A549 (cell line): ENCODE measurements around the gene TEX9.

Source experiments
- BHLHE40 ChIP-seq: IDR thresholded peaks from 2 replicates; pipeline ENCODE4 v1.6.1; 2012; ENCODE audit warnings: low read depth, low read length, inconsistent platforms
- CEBPB ChIP-seq, 2 experiments: fragments of >200 bp in 1 of 2; sonication (Bioruptor Twin) in 1 of 2; formaldehyde crosslinking in 1 of 2; IDR thresholded peaks; 2 replicates each; pipeline ENCODE4 v1.6.1; 2012 to 2016
- CHD2 ChIP-seq: fragments of 150-350 bp; IDR thresholded peaks from 2 replicates; pipeline ENCODE4 v1.6.1; 2014; ENCODE audit warnings: low read length; ENCODE audit not compliant: partially characterized antibody
- JUNB ChIP-seq: fragments of >200 bp; sonication (Bioruptor Twin); formaldehyde crosslinking; IDR thresholded peaks from 2 replicates; pipeline ENCODE4 v1.6.1; 2016
- KDM5A ChIP-seq: fragments of 200-600 bp; sonication (generic); IDR thresholded peaks from 2 replicates; pipeline ENCODE4 v1.6.1; 2016; ENCODE audit warnings: antibody characterized with exemption, mild to moderate bottlenecking
- MAFK ChIP-seq: fragments of 450-650 bp; IDR thresholded peaks from 2 replicates; pipeline ENCODE4 v1.6.1; 2014; ENCODE audit not compliant: partially characterized antibody
- POLR2A ChIP-seq: IDR thresholded peaks from 2 replicates; pipeline ENCODE4 v1.6.1; 2012; ENCODE audit warnings: mild to moderate bottlenecking, low read length
- POLR2AphosphoS2 ChIP-seq: conservative IDR thresholded peaks from 2 replicates; pipeline ENCODE4 v1.6.1; 2012; ENCODE audit warnings: low read length, improper control_type of control experiment, inconsistent platforms
- SREBF2 ChIP-seq: fragments of 450-650 bp; IDR thresholded peaks from 2 replicates; pipeline ENCODE4 v1.6.1; 2014; ENCODE audit warnings: mild to moderate bottlenecking, moderate library complexity
- TF ChIP-seq, protein P1 (sequence below): fragments of >200 bp; sonication (Bioruptor Twin); formaldehyde crosslinking; IDR thresholded peaks from 3 replicates; pipeline ENCODE4 v1.5.1; 2016
- TF ChIP-seq, protein P2 (sequence below): fragments of 200-600 bp; sonication (generic); IDR thresholded peaks from 2 replicates; pipeline ENCODE4 v1.6.1; 2016; ENCODE audit warnings: antibody characterized with exemption, mild to moderate bottlenecking, moderate library complexity
- TF ChIP-seq, protein P3 (sequence below): IDR thresholded peaks from 2 replicates; pipeline ENCODE4 v1.6.1; 2012
- TF ChIP-seq, protein P4 (sequence below): IDR thresholded peaks from 2 replicates; pipeline ENCODE4 v1.6.1; 2012

- TF ChIP-seq, protein P1, sequence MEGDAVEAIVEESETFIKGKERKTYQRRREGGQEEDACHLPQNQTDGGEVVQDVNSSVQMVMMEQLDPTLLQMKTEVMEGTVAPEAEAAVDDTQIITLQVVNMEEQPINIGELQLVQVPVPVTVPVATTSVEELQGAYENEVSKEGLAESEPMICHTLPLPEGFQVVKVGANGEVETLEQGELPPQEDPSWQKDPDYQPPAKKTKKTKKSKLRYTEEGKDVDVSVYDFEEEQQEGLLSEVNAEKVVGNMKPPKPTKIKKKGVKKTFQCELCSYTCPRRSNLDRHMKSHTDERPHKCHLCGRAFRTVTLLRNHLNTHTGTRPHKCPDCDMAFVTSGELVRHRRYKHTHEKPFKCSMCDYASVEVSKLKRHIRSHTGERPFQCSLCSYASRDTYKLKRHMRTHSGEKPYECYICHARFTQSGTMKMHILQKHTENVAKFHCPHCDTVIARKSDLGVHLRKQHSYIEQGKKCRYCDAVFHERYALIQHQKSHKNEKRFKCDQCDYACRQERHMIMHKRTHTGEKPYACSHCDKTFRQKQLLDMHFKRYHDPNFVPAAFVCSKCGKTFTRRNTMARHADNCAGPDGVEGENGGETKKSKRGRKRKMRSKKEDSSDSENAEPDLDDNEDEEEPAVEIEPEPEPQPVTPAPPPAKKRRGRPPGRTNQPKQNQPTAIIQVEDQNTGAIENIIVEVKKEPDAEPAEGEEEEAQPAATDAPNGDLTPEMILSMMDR: no peak
- TF ChIP-seq POLR2AphosphoS2 (no peak), JUNB (no peak), BHLHE40 (no peak), POLR2A (no peak), CHD2 (no peak), KDM5A (no peak), CEBPB (IDR thresholded peaks at IDR 0.05) (no peak), SREBF2 (no peak), MAFK (no peak)
- TF ChIP-seq, protein P2, sequence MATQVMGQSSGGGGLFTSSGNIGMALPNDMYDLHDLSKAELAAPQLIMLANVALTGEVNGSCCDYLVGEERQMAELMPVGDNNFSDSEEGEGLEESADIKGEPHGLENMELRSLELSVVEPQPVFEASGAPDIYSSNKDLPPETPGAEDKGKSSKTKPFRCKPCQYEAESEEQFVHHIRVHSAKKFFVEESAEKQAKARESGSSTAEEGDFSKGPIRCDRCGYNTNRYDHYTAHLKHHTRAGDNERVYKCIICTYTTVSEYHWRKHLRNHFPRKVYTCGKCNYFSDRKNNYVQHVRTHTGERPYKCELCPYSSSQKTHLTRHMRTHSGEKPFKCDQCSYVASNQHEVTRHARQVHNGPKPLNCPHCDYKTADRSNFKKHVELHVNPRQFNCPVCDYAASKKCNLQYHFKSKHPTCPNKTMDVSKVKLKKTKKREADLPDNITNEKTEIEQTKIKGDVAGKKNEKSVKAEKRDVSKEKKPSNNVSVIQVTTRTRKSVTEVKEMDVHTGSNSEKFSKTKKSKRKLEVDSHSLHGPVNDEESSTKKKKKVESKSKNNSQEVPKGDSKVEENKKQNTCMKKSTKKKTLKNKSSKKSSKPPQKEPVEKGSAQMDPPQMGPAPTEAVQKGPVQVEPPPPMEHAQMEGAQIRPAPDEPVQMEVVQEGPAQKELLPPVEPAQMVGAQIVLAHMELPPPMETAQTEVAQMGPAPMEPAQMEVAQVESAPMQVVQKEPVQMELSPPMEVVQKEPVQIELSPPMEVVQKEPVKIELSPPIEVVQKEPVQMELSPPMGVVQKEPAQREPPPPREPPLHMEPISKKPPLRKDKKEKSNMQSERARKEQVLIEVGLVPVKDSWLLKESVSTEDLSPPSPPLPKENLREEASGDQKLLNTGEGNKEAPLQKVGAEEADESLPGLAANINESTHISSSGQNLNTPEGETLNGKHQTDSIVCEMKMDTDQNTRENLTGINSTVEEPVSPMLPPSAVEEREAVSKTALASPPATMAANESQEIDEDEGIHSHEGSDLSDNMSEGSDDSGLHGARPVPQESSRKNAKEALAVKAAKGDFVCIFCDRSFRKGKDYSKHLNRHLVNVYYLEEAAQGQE: no peak
- TF ChIP-seq, protein P3, sequence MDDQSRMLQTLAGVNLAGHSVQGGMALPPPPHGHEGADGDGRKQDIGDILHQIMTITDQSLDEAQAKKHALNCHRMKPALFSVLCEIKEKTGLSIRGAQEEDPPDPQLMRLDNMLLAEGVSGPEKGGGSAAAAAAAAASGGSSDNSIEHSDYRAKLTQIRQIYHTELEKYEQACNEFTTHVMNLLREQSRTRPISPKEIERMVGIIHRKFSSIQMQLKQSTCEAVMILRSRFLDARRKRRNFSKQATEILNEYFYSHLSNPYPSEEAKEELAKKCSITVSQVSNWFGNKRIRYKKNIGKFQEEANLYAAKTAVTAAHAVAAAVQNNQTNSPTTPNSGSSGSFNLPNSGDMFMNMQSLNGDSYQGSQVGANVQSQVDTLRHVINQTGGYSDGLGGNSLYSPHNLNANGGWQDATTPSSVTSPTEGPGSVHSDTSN: no peak
- TF ChIP-seq, protein P4, sequence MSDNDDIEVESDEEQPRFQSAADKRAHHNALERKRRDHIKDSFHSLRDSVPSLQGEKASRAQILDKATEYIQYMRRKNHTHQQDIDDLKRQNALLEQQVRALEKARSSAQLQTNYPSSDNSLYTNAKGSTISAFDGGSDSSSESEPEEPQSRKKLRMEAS: no peak
These were observed 110.1 kb downstream of the TEX9 start for GRCh38 chr15:56475351-56475750.
